IMR-90 (cell line): ENCODE data around the gene SLC23A2. TPM values are rescaled to one million over a fixed set of nuclear protein-coding genes. Genes with fewer than 3 reads are reported as not detected.
A peak's percentile ranks its signal among the peaks of the same experiment; 100 is the strongest.

Source experiments
- ATAC-seq: fragments of 200-7000 bp; cut with Tn5 transposase; 2 replicates; pipeline ENCODE4 v1.9.1; 2020; ENCODE audit warnings: low read depth, mild to moderate bottlenecking, moderate library complexity
- BruUV-seq: library from RNA; stranded (reverse); fragments of 400-500 nt; replicated peaks from 2 replicates; lab custom pipeline; 2021; lab: Mats Ljungman, UMichigan
- CTCF ChIA-PET: fragments of 300-600 bp; formaldehyde crosslinking; extraction: SDS; loops from one replicate; lab custom pipeline; 2021; ENCODE audit warnings: antibody characterized with exemption; lab: Yijun Ruan, JAX
- POLR2A ChIA-PET: fragments of 300-600 bp; sonication (Branson Sonifier 250); formaldehyde crosslinking; loops from one replicate; lab custom pipeline; 2022; ENCODE audit warnings: antibody characterized with exemption; ENCODE audit not compliant: unreplicated experiment; lab: Charles Lee
- DNase-seq: peaks from one replicate; pipeline ENCODE4 v3.0.0; 2013
- H2AFZ ChIP-seq: replicated peaks from 2 replicates; pipeline ENCODE3; 2013; ENCODE audit warnings: low read length, mild to moderate bottlenecking; ENCODE audit not compliant: poor library complexity
- H2AK5ac ChIP-seq: 2 replicates; pipeline ENCODE4 v1.6.1; 2013; ENCODE audit warnings: low read depth, low read length, inconsistent platforms
- H2AK9ac ChIP-seq: replicated peaks from 2 replicates; pipeline ENCODE3; 2013; ENCODE audit warnings: mild to moderate bottlenecking, low read depth, low read length, moderate library complexity; ENCODE audit not compliant: poor library complexity
- H2BK120ac ChIP-seq: 2 replicates; pipeline ENCODE4 v1.6.1; 2013; ENCODE audit warnings: low read depth, low read length, inconsistent platforms
- H2BK15ac ChIP-seq: 3 replicates; pipeline ENCODE4 v1.6.1; 2013; ENCODE audit warnings: low read depth, low read length, inconsistent platforms
- H2BK20ac ChIP-seq: 2 replicates; pipeline ENCODE4 v1.6.1; 2013; ENCODE audit warnings: low read depth, mild to moderate bottlenecking, inconsistent platforms, low read length, moderate library complexity
- H2BK5ac ChIP-seq: 2 replicates; pipeline ENCODE4 v1.6.1; 2013; ENCODE audit warnings: mild to moderate bottlenecking, low read depth, low read length, inconsistent platforms; ENCODE audit not compliant: poor library complexity, severe bottlenecking
- H3K14ac ChIP-seq: replicated peaks from 2 replicates; pipeline ENCODE4 v1.6.1; 2013; ENCODE audit warnings: low read depth, low read length, inconsistent platforms
- H3K18ac ChIP-seq: 2 replicates; pipeline ENCODE4 v1.6.1; 2013; ENCODE audit warnings: low read depth, low read length, control low read depth
- H3K23ac ChIP-seq: 2 replicates; pipeline ENCODE4 v1.6.1; 2013; ENCODE audit warnings: low read depth, low read length, inconsistent platforms
- H3K27ac ChIP-seq: 2 replicates; pipeline ENCODE4 v1.5.1; 2013; ENCODE audit warnings: mild to moderate bottlenecking, control low read depth, low read length; ENCODE audit not compliant: insufficient read depth
- H3K27me3 ChIP-seq: 2 replicates; pipeline ENCODE4 v1.6.1; 2013; ENCODE audit warnings: low read length; ENCODE audit not compliant: control insufficient read depth, insufficient read depth
- H3K36me3 ChIP-seq: 2 replicates; pipeline ENCODE4 v1.6.1; 2013; ENCODE audit warnings: low read length, mixed read lengths; ENCODE audit not compliant: control insufficient read depth, insufficient read depth
- H3K4ac ChIP-seq: 2 replicates; pipeline ENCODE4 v1.6.1; 2013; ENCODE audit warnings: low read depth, low read length, inconsistent platforms
- H3K4me1 ChIP-seq: 2 replicates; pipeline ENCODE4 v1.6.1; 2013; ENCODE audit warnings: low read length, mixed read lengths; ENCODE audit not compliant: control insufficient read depth, insufficient read depth
- H3K4me2 ChIP-seq: 2 replicates; pipeline ENCODE4 v1.6.1; 2013; ENCODE audit warnings: low read depth, mild to moderate bottlenecking, control low read depth, low read length, moderate library complexity
- H3K4me3 ChIP-seq: 2 replicates; pipeline ENCODE4 v1.5.1; 2013; ENCODE audit warnings: low read depth, mild to moderate bottlenecking, control low read depth, low read length, moderate library complexity; ENCODE audit not compliant: insufficient read depth
- H3K56ac ChIP-seq: 2 replicates; pipeline ENCODE4 v1.6.1; 2013; ENCODE audit warnings: low read length, inconsistent platforms; ENCODE audit not compliant: insufficient read depth; ENCODE audit errors: extremely low read depth
- H3K79me1 ChIP-seq, 2 experiments: 2 replicates each; pipeline ENCODE4 v1.6.1; 2013; ENCODE audit warnings: low read length in 2 of 2, inconsistent platforms in 1 of 2, low read depth in 1 of 2
- H3K9ac ChIP-seq: 2 replicates; pipeline ENCODE4 v1.6.1; 2013; ENCODE audit warnings: low read depth, low read length, control low read depth
- H3K9me1 ChIP-seq: 2 replicates; pipeline ENCODE4 v1.6.1; 2013; ENCODE audit warnings: low read length, inconsistent platforms; ENCODE audit not compliant: insufficient read depth
- H3K9me3 ChIP-seq: 2 replicates; pipeline ENCODE4 v1.6.1; 2013; ENCODE audit warnings: low read length; ENCODE audit not compliant: control insufficient read depth, insufficient read depth
- H4K20me1 ChIP-seq: 2 replicates; pipeline ENCODE4 v1.6.1; 2013; ENCODE audit warnings: low read length, inconsistent platforms; ENCODE audit not compliant: insufficient read depth
- H4K5ac ChIP-seq: 2 replicates; pipeline ENCODE4 v1.6.1; 2013; ENCODE audit warnings: mild to moderate bottlenecking, low read depth, low read length, control low read depth
- H4K8ac ChIP-seq, 2 experiments: 2 replicates each; pipeline ENCODE4 v1.6.1; 2013; ENCODE audit warnings: low read depth in 2 of 2, low read length in 2 of 2, control low read depth in 1 of 2, inconsistent platforms in 1 of 2
- H4K91ac ChIP-seq: 2 replicates; pipeline ENCODE4 v1.6.1; 2013; ENCODE audit warnings: low read depth, low read length, inconsistent platforms; ENCODE audit not compliant: insufficient read depth
- BHLHE40 ChIP-seq: fragments of 150-350 bp; IDR thresholded peaks from 2 replicates; pipeline ENCODE4 v1.6.1; 2016; ENCODE audit warnings: mild to moderate bottlenecking, low read depth, low read length
- CEBPB ChIP-seq: IDR thresholded peaks from 2 replicates; pipeline ENCODE4 v1.6.1; 2012; ENCODE audit warnings: low read depth, low read length, improper control_type of control experiment
- CHD1 ChIP-seq: IDR thresholded peaks from 2 replicates; pipeline ENCODE4 v1.6.1; 2012; ENCODE audit warnings: low read depth, low read length, improper control_type of control experiment
- CTCF ChIP-seq: conservative IDR thresholded peaks from 2 replicates; pipeline ENCODE4 v1.5.1; 2012; ENCODE audit warnings: mild to moderate bottlenecking, low read depth, low read length, improper control_type of control experiment
- FOS ChIP-seq: fragments of 150-350 bp; IDR thresholded peaks from 2 replicates; pipeline ENCODE4 v1.6.1; 2016; ENCODE audit warnings: low read depth, low read length
- MAFK ChIP-seq: IDR thresholded peaks from 2 replicates; pipeline ENCODE4 v1.6.1; 2012; ENCODE audit warnings: low read depth, low read length, improper control_type of control experiment
- MXI1 ChIP-seq: IDR thresholded peaks from 2 replicates; pipeline ENCODE4 v1.6.1; 2012; ENCODE audit warnings: low read depth, mild to moderate bottlenecking, low read length, moderate library complexity, borderline replicate concordance
- NFE2L2 ChIP-seq: fragments of 150-350 bp; IDR thresholded peaks from 2 replicates; pipeline ENCODE4 v1.6.1; 2016; ENCODE audit warnings: low read depth, mild to moderate bottlenecking, low read length
- RAD21 ChIP-seq: IDR thresholded peaks from 2 replicates; pipeline ENCODE4 v1.6.1; 2012; ENCODE audit warnings: low read length, improper control_type of control experiment
- RCOR1 ChIP-seq: IDR thresholded peaks from 2 replicates; pipeline ENCODE4 v1.6.1; 2012; ENCODE audit warnings: mild to moderate bottlenecking, low read length, improper control_type of control experiment; ENCODE audit not compliant: insufficient replicate concordance
- RFX5 ChIP-seq: IDR thresholded peaks from 2 replicates; pipeline ENCODE4 v1.8.0; 2012; ENCODE audit warnings: low read depth, mild to moderate bottlenecking, low read length, moderate library complexity
- USF2 ChIP-seq: fragments of 150-350 bp; IDR thresholded peaks from 2 replicates; pipeline ENCODE4 v1.6.1; 2017; ENCODE audit warnings: mild to moderate bottlenecking, antibody characterized with exemption, low read length, low read depth
- WGBS, 2 experiments: methylation state at CpG; one replicate each; pipeline versions ENCODE4 v1.1.5 to v1.1.7; 2013; ENCODE audit warnings: missing lambda C conversion rate in 2 of 2; ENCODE audit not compliant: insufficient read length in 1 of 2; ENCODE audit errors: extremely low coverage in 2 of 2; 5-methylcytosine and 5-hydroxymethylcytosine counted together
- dilution Hi-C: fragments of 300-500 bp; cut with HindIII; formaldehyde crosslinking; loops from one replicate; pipeline ENCODE4 v1.14.3; 2018; ENCODE audit warnings: low sequenced_read_pairs; ENCODE audit not compliant: unreplicated experiment
- in situ Hi-C: fragments of 300-500 bp; cut with MboI; formaldehyde crosslinking; loops from 3 replicates; pipeline ENCODE4 v1.14.3; 2019; ENCODE audit warnings: low sequenced_read_pairs, inconsistent platforms, mixed read lengths
- intact Hi-C: fragments of 100-400 bp; cut with micrococcal nuclease; formaldehyde crosslinking; loops from 2 replicates; pipeline ENCODE4 v1.10.0; 2022
- polyA plus RNA-seq, 3 experiments: library from polyadenylated mRNA; depleted of rRNA; stranded (reverse); fragments of >200 nt; gene quantifications; 2 replicates each; pipeline ENCODE4 v1.2.3, GENCODE V29; 2012; ENCODE audit warnings: low replicate concordance in 1 of 3
- total RNA-seq: library from RNA; depleted of rRNA; stranded (reverse); fragments of >200 nt; gene quantifications from 2 replicates; pipeline ENCODE4 v1.2.3, GENCODE V29; 2012

SLC23A2 gene
- total and polyA plus RNA-seq, 2 of the 4 experiments (the other 2 are of a cell fraction) = 10.2 to 14.4 TPM

- no CpG with 5 or more reads among the region's 5 CpGs for WGBS, 2 experiments
- peaks cover 15% of the 10 kb centered on the region for H3K4me1 ChIP-seq
- H3K36me3 ChIP-seq = peaks cover 5% of the 10 kb centered on the region; the same call in 1 of the 2 replicates
- POLR2A ChIA-PET = no interaction called here
- no peak overlapping the region for H3K56ac ChIP-seq
- H4K20me1 ChIP-seq = peaks cover 8% of the 10 kb centered on the region; the same call in 1 of the 2 replicates
- H3K9me3 ChIP-seq = no peaks in the 10 kb centered on the region
- DNase-seq = no peak
- no peak overlapping the region for H2AFZ ChIP-seq
- no peak overlapping the region for H3K27ac ChIP-seq
- no peak overlapping the region for H3K14ac ChIP-seq
- no peak overlapping the region for H2BK20ac ChIP-seq
- no peak for TF ChIP-seq MXI1
- no peak for TF ChIP-seq BHLHE40
- no peak for TF ChIP-seq CHD1
- no peak for TF ChIP-seq USF2
- TF ChIP-seq NFE2L2 = no peak
- TF ChIP-seq CEBPB = no peak
- TF ChIP-seq CTCF = no peak
- TF ChIP-seq RCOR1 = no peak
- no peak for TF ChIP-seq FOS
- TF ChIP-seq RAD21 = no peak
- no peak for TF ChIP-seq RFX5
- TF ChIP-seq MAFK = no peak
- no peak overlapping the region for H2BK5ac ChIP-seq
- 0 out of 2 replicates have a peak overlapping the region, but pooled peaks have one; percentile 15 for H3K23ac ChIP-seq
- no TSS peak for BruUV-seq
- ATAC-seq = no peak
- H4K8ac ChIP-seq = no peak overlapping the region; a peak in 1 of 4 replicates
- dilution Hi-C loops = no loop called here
- H4K91ac ChIP-seq = no peak overlapping the region
- H2AK9ac ChIP-seq = no peak overlapping the region
- H4K5ac ChIP-seq = no peak overlapping the region
- no peaks in the 10 kb centered on the region for H3K27me3 ChIP-seq
- H3K9me1 ChIP-seq = no peaks in the 10 kb centered on the region
- no peak overlapping the region for H2BK15ac ChIP-seq
- H2AK5ac ChIP-seq = peak overlapping the region; percentile 67; the same call in 1 of the 2 replicates
- no peak overlapping the region for H2BK120ac ChIP-seq
- H3K9ac ChIP-seq = no peak overlapping the region
- no peak overlapping the region for H3K4me3 ChIP-seq
- H3K18ac ChIP-seq = no peak overlapping the region; the same call in 1 of the 2 replicates
- CTCF ChIA-PET = no interaction called here
- intact Hi-C loops = no loop called here
- H3K4ac ChIP-seq = no peak overlapping the region
- in situ Hi-C loops = no loop called here
- H3K4me2 ChIP-seq = peak overlapping the region; percentile 41; the same call in 1 of the 2 replicates
- no peaks in the 10 kb centered on the region; a peak in 1 of 4 replicates for H3K79me1 ChIP-seq
These were observed 179.7 kb downstream of the SLC23A2 start for GRCh38 chr20:4821590-4821989.
